ENCODE results near the gene SMCHD1. TPM values are rescaled to one million over a fixed set of nuclear protein-coding genes. Genes with fewer than 3 reads are reported as not detected.

SMCHD1 gene
- total RNA-seq, 1 donor from 2014 or later: 25.9 TPM

DNA sequence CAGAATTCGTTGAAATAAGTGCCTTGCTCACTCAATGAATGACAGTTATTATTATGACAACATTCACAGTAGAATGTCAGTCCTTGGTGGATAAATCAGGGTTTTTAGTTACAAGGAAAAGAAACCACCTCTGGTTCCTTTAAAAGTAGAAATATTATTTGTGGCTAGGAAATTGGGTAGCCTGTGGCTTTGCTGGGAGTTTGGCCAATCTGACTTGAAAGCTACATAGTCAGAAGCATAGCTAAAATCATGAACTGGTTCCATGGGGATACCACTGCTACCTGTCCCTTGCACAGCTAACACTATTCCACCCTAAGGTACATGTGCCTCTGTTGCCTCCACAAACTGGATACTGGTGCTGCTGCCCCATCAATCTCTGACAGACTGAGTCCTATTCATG, 12.8 kb upstream of the SMCHD1 start:
- H3K4me3 ChIP-seq (ENCODE audit: low read depth, low read length): no peak overlapping the region
- TF ChIP-seq, protein P1, sequence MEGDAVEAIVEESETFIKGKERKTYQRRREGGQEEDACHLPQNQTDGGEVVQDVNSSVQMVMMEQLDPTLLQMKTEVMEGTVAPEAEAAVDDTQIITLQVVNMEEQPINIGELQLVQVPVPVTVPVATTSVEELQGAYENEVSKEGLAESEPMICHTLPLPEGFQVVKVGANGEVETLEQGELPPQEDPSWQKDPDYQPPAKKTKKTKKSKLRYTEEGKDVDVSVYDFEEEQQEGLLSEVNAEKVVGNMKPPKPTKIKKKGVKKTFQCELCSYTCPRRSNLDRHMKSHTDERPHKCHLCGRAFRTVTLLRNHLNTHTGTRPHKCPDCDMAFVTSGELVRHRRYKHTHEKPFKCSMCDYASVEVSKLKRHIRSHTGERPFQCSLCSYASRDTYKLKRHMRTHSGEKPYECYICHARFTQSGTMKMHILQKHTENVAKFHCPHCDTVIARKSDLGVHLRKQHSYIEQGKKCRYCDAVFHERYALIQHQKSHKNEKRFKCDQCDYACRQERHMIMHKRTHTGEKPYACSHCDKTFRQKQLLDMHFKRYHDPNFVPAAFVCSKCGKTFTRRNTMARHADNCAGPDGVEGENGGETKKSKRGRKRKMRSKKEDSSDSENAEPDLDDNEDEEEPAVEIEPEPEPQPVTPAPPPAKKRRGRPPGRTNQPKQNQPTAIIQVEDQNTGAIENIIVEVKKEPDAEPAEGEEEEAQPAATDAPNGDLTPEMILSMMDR (conservative IDR thresholded peaks at IDR 0.05; ENCODE audit: low read depth, low read length): no peak
- no peak for DNase-seq (ENCODE audit: low read depth)

DNA sequence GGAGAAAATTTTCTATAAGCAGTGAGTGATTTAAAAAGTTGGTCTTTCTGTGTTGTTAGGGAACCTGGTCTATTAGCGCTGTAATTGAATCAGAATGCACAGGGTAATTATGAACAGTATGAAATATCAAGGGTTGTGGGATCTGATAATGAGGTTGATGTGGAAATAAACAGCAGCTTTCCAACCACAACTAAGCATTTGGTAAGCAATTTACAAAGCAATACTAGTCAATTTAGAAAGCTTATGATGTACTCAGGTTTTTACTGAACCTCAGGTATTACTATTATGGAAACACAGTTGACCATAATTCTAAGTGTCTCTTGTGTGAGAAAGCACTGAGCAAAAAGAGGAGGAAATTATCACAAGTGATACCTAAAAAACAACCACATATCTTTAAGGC, 11.0 kb upstream of the SMCHD1 start:
- H3K4me3 ChIP-seq (ENCODE audit: low read depth, low read length): no peak overlapping the region
- TF ChIP-seq, protein P1 (conservative IDR thresholded peaks at IDR 0.05; ENCODE audit: low read depth, low read length): no peak
- DNase-seq (ENCODE audit: low read depth): no peak

DNA sequence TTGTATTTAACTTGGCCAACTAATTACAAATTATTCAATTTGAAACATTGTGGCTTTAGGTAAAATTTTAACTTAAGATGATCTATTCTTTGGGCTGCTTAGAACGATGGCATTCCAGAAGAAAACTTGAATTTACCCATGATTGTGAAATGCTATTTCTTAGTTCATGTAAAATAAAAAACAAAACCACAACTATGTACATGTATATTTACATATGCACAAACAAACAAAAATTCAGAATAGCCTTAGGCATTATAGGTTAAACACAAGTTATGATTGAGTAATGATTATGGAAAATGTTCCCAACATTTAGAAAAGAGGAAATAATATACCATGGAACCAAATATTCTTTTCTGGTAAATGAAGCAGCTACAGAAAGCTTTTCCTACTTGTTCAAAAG, 3.5 kb upstream of the SMCHD1 start:
- no peak for DNase-seq (ENCODE audit: low read depth)
- TF ChIP-seq, protein P1 (conservative IDR thresholded peaks at IDR 0.05; ENCODE audit: low read depth, low read length): no peak
- no peak overlapping the region for H3K4me3 ChIP-seq (ENCODE audit: low read depth, low read length)

DNA sequence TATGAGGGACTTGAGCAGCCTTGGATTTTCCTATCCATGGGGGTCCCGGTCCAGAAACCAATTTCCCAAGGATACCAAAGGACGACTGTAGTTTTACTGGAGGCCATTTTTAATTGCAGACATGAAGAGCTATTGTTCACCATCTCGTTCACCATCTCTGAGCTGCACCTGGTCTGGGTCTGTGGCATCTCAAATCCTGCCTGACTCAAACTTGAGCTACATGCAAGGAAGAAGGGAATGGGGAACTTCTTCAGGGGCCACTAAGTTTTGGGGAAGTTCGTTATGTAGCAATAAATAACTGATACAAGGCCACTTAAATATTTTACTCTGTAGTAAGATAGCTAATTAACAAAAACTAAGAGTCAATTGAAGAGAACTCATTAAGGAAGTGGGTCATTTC, 2.1 kb upstream of the SMCHD1 start:
- H3K4me3 ChIP-seq (ENCODE audit: low read depth, low read length): no peak overlapping the region
- TF ChIP-seq, protein P1 (conservative IDR thresholded peaks at IDR 0.05; ENCODE audit: low read depth, low read length): no peak
- DNase-seq (ENCODE audit: low read depth): no peak

DNA sequence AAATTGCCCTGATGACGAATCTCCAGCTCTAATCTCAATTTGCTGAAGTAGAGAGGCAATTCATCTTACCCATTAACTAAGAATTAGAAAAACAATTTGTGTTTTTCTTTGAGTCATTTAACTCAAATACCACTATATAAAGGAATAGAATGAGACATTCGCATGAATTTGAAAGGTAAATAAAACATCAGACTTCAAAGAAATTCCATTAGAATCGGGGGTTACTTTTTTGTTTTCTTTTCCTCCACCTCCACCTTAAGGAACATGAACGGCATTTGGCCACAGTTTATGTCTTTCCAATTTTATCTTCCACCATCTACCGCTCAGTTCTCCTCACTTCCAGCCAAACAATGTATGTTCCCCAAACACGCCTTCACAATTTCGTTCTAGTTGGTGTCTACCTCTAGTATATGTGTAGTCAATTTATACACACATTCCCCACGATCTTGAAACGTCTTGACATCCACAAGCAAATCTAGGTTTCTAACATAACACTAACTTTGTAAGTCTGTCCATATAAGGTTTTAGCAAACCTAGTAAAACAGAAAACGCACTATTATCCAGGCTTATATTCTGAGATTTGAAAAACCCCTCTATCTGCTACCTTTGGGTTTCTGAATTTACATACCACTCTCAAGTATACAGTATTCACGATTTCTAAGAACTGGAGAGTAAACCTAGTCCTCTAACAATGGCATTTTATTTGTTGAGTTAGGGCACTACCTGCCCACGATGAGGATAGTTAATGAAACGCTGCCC, 1.2 kb upstream of the SMCHD1 start:
- TF ChIP-seq, protein P1 (conservative IDR thresholded peaks at IDR 0.05; ENCODE audit: low read depth, low read length): no peak
- DNase-seq (ENCODE audit: low read depth): no peak
- peak overlapping the region; percentile 95 for H3K4me3 ChIP-seq (ENCODE audit: low read depth, low read length)

DNA sequence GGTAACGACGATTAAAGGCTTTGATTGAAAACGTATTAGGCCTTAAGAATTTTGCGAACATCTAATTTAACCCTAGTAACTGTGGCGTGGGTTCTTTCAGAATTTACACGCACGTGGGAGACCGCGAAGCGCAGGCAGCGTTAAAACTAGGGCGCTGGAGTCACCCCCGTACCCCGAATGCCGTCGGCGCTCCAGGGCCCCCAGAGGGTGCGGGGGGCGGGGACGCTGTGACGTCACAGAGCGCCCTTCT, 673 bp upstream of the SMCHD1 start:
- TF ChIP-seq, protein P1 (conservative IDR thresholded peaks at IDR 0.05; ENCODE audit: low read depth, low read length): no peak
- H3K4me3 ChIP-seq (ENCODE audit: low read depth, low read length): peak overlapping the region; percentile 95
- DNase-seq (ENCODE audit: low read depth): no peak

DNA sequence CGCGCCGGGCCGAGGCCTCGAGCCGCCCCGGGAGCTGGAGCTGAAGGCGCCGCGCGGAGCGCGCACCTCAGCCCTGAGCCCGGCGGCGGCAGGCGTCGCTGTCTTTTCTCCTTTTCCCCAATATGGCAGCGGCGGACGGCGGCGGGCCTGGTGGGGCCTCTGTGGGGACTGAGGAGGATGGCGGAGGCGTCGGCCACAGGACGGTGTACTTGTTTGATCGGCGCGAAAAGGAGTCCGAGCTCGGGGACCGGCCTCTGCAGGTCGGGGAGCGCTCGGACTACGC, 369 bp downstream of the SMCHD1 start:
- no peak for DNase-seq (ENCODE audit: low read depth)
- TF ChIP-seq, protein P1 (conservative IDR thresholded peaks at IDR 0.05; ENCODE audit: low read depth, low read length): no peak

More for the DNA sequence above, 369 bp downstream of the SMCHD1 start:
- peak overlapping the region; percentile 95 for H3K4me3 ChIP-seq (ENCODE audit: low read depth, low read length)
